ENCODE results near the gene MAN2B2. TPM values are rescaled to one million over a fixed set of nuclear protein-coding genes. Genes with fewer than 3 reads are reported as not detected.

MAN2B2 gene
- total RNA-seq, 1 donor from 2014 or later = 39.1 TPM

DNA sequence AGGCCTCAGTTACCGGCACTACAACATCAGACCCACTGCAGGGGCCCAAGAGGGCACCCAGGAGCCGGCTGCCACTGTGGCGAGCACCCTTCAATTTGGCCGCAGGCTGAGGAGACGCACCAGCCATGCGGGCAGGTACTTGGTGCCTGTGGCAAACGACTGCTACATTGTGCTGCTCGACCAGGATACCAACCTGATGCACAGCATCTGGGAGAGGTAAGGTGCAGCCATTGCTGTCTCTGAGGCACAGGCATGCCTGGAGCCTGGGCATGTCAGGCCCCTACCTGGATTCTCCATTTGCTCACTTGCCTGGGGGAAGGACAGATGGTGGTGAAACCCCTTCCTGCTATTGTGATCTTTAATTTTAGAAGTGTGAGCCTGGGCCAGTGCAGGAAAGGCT, 30.1 kb downstream of the MAN2B2 start:
- Mint-ChIP-seq H3K36me3 (ENCODE audit: unreplicated experiment) (peaks cover 28% of the 10 kb centered on the region), H3K4me3 (ENCODE audit: unreplicated experiment) (no peak overlapping the region), H3K9me3 (ENCODE audit: unreplicated experiment) (peaks cover 5% of the 10 kb centered on the region), H3K27me3 (ENCODE audit: unreplicated experiment) (no peaks in the 10 kb centered on the region), H3K4me1 (ENCODE audit: unreplicated experiment) (no peaks in the 10 kb centered on the region), H3K27ac (ENCODE audit: unreplicated experiment) (no peak overlapping the region)
- no peak for DNase-seq (ENCODE audit: extremely low spot score, unreplicated experiment)
- TF ChIP-seq CTCF (IDR thresholded peaks at IDR 0.05) = no peak

DNA sequence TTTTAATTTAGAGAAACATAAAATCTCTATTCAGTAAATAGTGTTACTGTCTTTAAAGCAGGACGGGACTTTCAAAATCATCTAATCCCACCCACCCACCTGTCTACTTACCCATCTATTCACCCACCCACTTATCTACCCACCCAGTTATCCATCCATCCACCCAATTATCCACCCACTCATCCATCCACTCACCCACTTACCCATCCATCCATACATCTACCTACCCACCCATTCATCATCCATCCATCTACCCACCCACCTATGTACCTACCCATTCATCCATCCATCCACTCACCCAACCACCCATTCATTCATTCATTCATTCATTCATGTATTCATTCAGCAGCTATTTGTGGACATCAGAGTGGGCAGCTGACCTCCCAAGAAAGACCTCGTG, 30.6 kb downstream of the MAN2B2 start:
- H3K27ac Mint-ChIP-seq (ENCODE audit: unreplicated experiment) = no peak overlapping the region
- H3K4me1 Mint-ChIP-seq (ENCODE audit: unreplicated experiment) = no peaks in the 10 kb centered on the region
- peaks cover 5% of the 10 kb centered on the region for H3K9me3 Mint-ChIP-seq (ENCODE audit: unreplicated experiment)
- TF ChIP-seq CTCF (IDR thresholded peaks at IDR 0.05) = no peak
- DNase-seq (ENCODE audit: extremely low spot score, unreplicated experiment) = no peak
- no peak overlapping the region for H3K4me3 Mint-ChIP-seq (ENCODE audit: unreplicated experiment)
- H3K27me3 Mint-ChIP-seq (ENCODE audit: unreplicated experiment) = no peaks in the 10 kb centered on the region
- peaks cover 28% of the 10 kb centered on the region for H3K36me3 Mint-ChIP-seq (ENCODE audit: unreplicated experiment)

DNA sequence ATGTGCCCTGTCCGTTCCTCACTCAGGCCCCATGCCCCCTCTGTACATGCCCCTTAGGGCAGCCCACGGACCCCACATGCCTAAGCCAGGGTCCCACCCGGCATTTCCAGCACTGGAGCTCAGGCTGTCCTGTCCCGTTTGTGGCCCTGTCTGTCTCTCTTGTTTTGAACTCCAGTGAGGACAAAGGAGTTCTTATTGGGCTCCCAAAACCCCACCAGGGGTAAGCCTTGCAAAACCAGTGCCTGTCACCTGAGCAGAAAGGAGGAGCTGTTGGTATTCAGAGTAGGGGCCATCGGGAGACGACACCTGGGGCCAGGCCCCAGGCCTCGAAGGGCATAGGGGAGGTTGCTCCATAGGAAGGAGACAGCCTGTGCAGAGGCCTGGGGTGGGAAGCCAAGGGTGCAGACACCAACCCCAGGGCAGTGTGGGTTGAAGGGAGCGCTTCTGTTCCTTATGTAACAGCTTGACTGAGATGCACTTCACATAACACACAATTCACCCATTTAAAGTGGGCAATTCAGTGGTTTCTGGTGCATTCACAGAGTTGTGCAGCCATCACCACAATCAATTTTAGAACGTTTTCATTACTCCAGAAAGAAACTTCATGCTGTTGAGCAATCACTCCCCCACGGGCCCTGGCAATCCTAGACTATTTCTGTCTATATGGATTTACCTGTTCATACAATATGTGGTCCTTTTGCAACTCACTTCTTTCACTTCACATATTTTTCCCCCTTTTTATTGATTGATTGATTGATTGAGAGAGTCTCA, 31.7 kb downstream of the MAN2B2 start:
- TF ChIP-seq CTCF (IDR thresholded peaks at IDR 0.05) = no peak
- Mint-ChIP-seq H3K4me3 (ENCODE audit: unreplicated experiment) (no peak overlapping the region), H3K9me3 (ENCODE audit: unreplicated experiment) (peaks cover 5% of the 10 kb centered on the region), H3K27ac (ENCODE audit: unreplicated experiment) (no peak overlapping the region), H3K36me3 (ENCODE audit: unreplicated experiment) (peaks cover 28% of the 10 kb centered on the region), H3K27me3 (ENCODE audit: unreplicated experiment) (no peaks in the 10 kb centered on the region), H3K4me1 (ENCODE audit: unreplicated experiment) (no peaks in the 10 kb centered on the region)
- DNase-seq (ENCODE audit: extremely low spot score, unreplicated experiment) = no peak

- peaks cover 26% of the 10 kb centered on the region for H3K36me3 Mint-ChIP-seq (ENCODE audit: unreplicated experiment)
- no peak overlapping the region for H3K27ac Mint-ChIP-seq (ENCODE audit: unreplicated experiment)
- no peaks in the 10 kb centered on the region for H3K27me3 Mint-ChIP-seq (ENCODE audit: unreplicated experiment)
- no peaks in the 10 kb centered on the region for H3K4me1 Mint-ChIP-seq (ENCODE audit: unreplicated experiment)
- no peak overlapping the region for H3K4me3 Mint-ChIP-seq (ENCODE audit: unreplicated experiment)
- H3K9me3 Mint-ChIP-seq (ENCODE audit: unreplicated experiment) = peaks cover 5% of the 10 kb centered on the region
- DNase-seq (ENCODE audit: extremely low spot score, unreplicated experiment) = no peak
- TF ChIP-seq CTCF (IDR thresholded peaks at IDR 0.05) = no peak
Measured at GRCh38 chr4:6607368-6608055, 32.5 kb downstream of the MAN2B2 start.

- Mint-ChIP-seq H3K9me3 (ENCODE audit: unreplicated experiment) (peaks cover 5% of the 10 kb centered on the region), H3K4me3 (ENCODE audit: unreplicated experiment) (no peak overlapping the region), H3K36me3 (ENCODE audit: unreplicated experiment) (peaks cover 24% of the 10 kb centered on the region), H3K27me3 (ENCODE audit: unreplicated experiment) (no peaks in the 10 kb centered on the region), H3K4me1 (ENCODE audit: unreplicated experiment) (no peaks in the 10 kb centered on the region), H3K27ac (ENCODE audit: unreplicated experiment) (no peak overlapping the region)
- DNase-seq (ENCODE audit: extremely low spot score, unreplicated experiment) = no peak
- TF ChIP-seq CTCF (IDR thresholded peaks at IDR 0.05) = no peak
Measured at GRCh38 chr4:6608758-6609414, 33.9 kb downstream of the MAN2B2 start.
